H1 (cell line): ENCODE measurements around the gene HNF4A. TPM values are rescaled to one million over a fixed set of nuclear protein-coding genes. Genes with fewer than 3 reads are reported as not detected.

Experiments used
- ATF2 ChIP-seq: IDR thresholded peaks from 2 replicates; pipeline ENCODE4 v1.6.1; 2012; ENCODE audit warnings: low read length, inconsistent platforms
- BACH1 ChIP-seq: IDR thresholded peaks from 2 replicates; pipeline ENCODE4 v1.6.1; 2012; ENCODE audit warnings: low read length, improper control_type of control experiment
- CEBPB ChIP-seq: IDR thresholded peaks from 2 replicates; pipeline ENCODE4 v1.6.1; 2012; ENCODE audit warnings: low read depth, low read length
- CHD7 ChIP-seq: fragments of 300-600 bp; sonication (generic); IDR thresholded peaks from 2 replicates; pipeline ENCODE4 v1.7.1; 2012; ENCODE audit warnings: low read length, moderate library complexity, mild to moderate bottlenecking, inconsistent platforms; ENCODE audit not compliant: insufficient replicate concordance
- GABPA ChIP-seq: IDR thresholded peaks from 2 replicates; pipeline ENCODE4 v1.6.1; 2011; ENCODE audit warnings: mild to moderate bottlenecking, low read length, moderate library complexity, borderline replicate concordance; ENCODE audit not compliant: insufficient read depth
- JUN ChIP-seq: IDR thresholded peaks from 2 replicates; pipeline ENCODE4 v1.6.1; 2011; ENCODE audit warnings: low read depth, mild to moderate bottlenecking, improper control_type of control experiment, low read length
- KDM1A ChIP-seq: fragments of 200-600, 300-600 bp; sonication (generic); IDR thresholded peaks from 2 replicates; pipeline ENCODE4 v1.7.1; 2016; ENCODE audit warnings: mild to moderate bottlenecking, low read length, borderline replicate concordance
- POLR2A ChIP-seq, 2 experiments: IDR thresholded peaks; 1 replicate in 1 of 2; 2 replicates in 1 of 2; pipeline ENCODE4 v1.6.1; 2011; ENCODE audit warnings: low read depth in 2 of 2, low read length in 2 of 2, mild to moderate bottlenecking in 2 of 2; ENCODE audit errors: control extremely low read depth in 1 of 2
- POLR2AphosphoS5 ChIP-seq: IDR thresholded peaks from 2 replicates; pipeline ENCODE4 v1.6.1; 2011; ENCODE audit warnings: low read depth, low read length
- SAP30 ChIP-seq: fragments of 300-600 bp; sonication (generic); IDR thresholded peaks from 2 replicates; pipeline ENCODE4 v1.7.1; 2012; ENCODE audit warnings: low read length, moderate library complexity, mild to moderate bottlenecking, inconsistent platforms; ENCODE audit not compliant: insufficient read depth, insufficient replicate concordance
- TEAD4 ChIP-seq: IDR thresholded peaks from 2 replicates; pipeline ENCODE4 v1.6.1; 2012; ENCODE audit warnings: low read depth, low read length, inconsistent platforms, mixed read lengths
- polyA plus RNA-seq, 7 experiments: library from polyadenylated mRNA; depleted of rRNA in 3 of 7; stranded (reverse) in 5 of 7; unstranded in 2 of 7; fragments of >200 nt in 5 of 7; fragments of 200-250 nt in 2 of 7; gene quantifications; 1 replicate in 5 of 7; 2 replicates in 1 of 7; 4 replicates in 1 of 7; pipeline versions ENCODE4 v1.2.1 to v1.2.3, GENCODE V29; 2011 to 2013; ENCODE audit warnings: missing spikeins in 2 of 7, mixed read lengths in 2 of 7
- total RNA-seq: library from RNA; stranded (reverse); fragmentation: NEBNext Ultra II Directional; extraction: Animal tissue kit (Norgen Biotek cat#: 25700); gene quantifications from 2 replicates; pipeline ENCODE4 v1.2.1, GENCODE V29; 2021

HNF4A gene
- total and polyA plus RNA-seq, 2 of the 8 experiments (the other 6 are each of a cell fraction or from before 2014, with no cell fraction given), result 0.03 TPM; not detected in 1

DNA sequence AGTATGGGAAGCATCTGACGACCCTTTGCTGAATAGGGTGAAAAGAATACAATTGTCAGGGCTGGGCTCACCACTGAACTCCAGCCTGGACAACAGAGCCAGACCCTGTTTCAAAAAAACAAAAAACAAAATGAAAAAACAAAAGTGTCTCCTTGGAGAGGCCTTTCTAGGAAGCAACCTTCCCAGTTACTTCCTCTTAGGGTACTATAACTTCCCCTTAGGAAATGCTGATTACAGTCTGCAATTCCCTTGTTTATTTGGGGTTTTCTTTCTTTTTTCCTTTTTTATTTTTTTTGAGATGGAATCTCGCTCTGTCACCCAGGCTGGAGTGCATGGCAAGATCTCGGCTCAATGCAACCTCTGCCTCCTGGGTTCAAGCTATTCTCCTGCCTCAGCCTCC lies 99.6 kb downstream of the HNF4A start (continued):
- TF ChIP-seq CHD7 (no peak), KDM1A (no peak), JUN (no peak), BACH1 (no peak), TEAD4 (no peak), ATF2 (no peak), SAP30 (no peak), CEBPB (no peak), POLR2AphosphoS5 (no peak), GABPA (no peak), POLR2A (IDR thresholded peaks at IDR 0.05; ENCODE audit: control extremely low read depth in 1 of 2, low read depth in 2 of 2, low read length in 2 of 2) (no peak)
